HepG2 (cell line): ENCODE data around the gene SAXO1.

Experiments used
- STAT5B ChIP-seq: sonication (generic); formaldehyde crosslinking; IDR thresholded peaks from 2 replicates; pipeline ENCODE4 v1.4.0; 2020; ENCODE audit warnings: missing genetic modification reagents
- TF ChIP-seq, protein P1 (sequence below): sonication (generic); formaldehyde crosslinking; IDR thresholded peaks from 2 replicates; pipeline ENCODE4 v1.5.0; 2020; ENCODE audit warnings: mild to moderate bottlenecking, missing genetic modification reagents, moderate library complexity

DNA sequence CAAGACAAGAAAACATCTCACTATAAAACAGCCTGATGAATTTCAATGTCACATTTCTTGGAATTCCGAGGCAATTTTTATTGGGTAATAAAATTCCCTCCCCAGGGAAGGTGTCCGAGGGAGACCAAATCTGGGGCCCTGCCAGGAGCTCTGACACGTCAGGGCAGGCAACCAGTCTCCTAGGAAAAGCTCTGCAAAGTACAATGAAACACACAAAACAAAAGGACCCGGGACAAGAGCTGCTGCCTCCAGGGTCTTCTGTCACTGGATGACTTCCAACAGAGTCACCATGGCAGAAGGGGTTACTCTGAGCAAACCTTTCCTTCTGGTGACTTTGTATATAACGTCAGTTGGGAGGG lies 50.8 kb downstream of the SAXO1 start:
- TF ChIP-seq, protein P1, sequence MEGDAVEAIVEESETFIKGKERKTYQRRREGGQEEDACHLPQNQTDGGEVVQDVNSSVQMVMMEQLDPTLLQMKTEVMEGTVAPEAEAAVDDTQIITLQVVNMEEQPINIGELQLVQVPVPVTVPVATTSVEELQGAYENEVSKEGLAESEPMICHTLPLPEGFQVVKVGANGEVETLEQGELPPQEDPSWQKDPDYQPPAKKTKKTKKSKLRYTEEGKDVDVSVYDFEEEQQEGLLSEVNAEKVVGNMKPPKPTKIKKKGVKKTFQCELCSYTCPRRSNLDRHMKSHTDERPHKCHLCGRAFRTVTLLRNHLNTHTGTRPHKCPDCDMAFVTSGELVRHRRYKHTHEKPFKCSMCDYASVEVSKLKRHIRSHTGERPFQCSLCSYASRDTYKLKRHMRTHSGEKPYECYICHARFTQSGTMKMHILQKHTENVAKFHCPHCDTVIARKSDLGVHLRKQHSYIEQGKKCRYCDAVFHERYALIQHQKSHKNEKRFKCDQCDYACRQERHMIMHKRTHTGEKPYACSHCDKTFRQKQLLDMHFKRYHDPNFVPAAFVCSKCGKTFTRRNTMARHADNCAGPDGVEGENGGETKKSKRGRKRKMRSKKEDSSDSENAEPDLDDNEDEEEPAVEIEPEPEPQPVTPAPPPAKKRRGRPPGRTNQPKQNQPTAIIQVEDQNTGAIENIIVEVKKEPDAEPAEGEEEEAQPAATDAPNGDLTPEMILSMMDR (CRISPR knock-in tag), result no peak
- no peak for TF ChIP-seq STAT5B
